CD4-positive, alpha-beta T cell treated with Interleukin-6 at 100 ng/mL for 8 hours (primary cell): ENCODE measurements around the gene CERKL.

Experiments used
- DNase-seq: peaks from one replicate; pipeline ENCODE4 v3.0.0-alpha.2; 2020; ENCODE audit warnings: mixed read lengths, low spot score

CERKL gene

GRCh38 chr2:181576431-181576830, 80.5 kb downstream of the CERKL start:
- DNase-seq: no peak

GRCh38 chr2:181575650-181576025, 81.3 kb downstream of the CERKL start:
- no peak for DNase-seq

GRCh38 chr2:181575024-181575649, 81.8 kb downstream of the CERKL start:
- DNase-seq: no peak

- DNase-seq: no peak
These were observed 82.6 kb downstream of the CERKL start for GRCh38 chr2:181574321-181574720.

- no peak for DNase-seq
These were observed 83.7 kb downstream of the CERKL start for GRCh38 chr2:181573140-181573736.

GRCh38 chr2:181570833-181571661, 85.9 kb downstream of the CERKL start:
- DNase-seq: no peak

- DNase-seq: no peak
These were observed 86.8 kb downstream of the CERKL start for GRCh38 chr2:181570059-181570458.

- no peak for DNase-seq
These were observed 90.4 kb downstream of the CERKL start for GRCh38 chr2:181566334-181567032.

- no peak for DNase-seq
These were observed 93.7 kb downstream of the CERKL start for GRCh38 chr2:181563101-181563692.

- no peak for DNase-seq
These were observed 98.5 kb downstream of the CERKL start for GRCh38 chr2:181558371-181558770.

- DNase-seq: no peak
These were observed 102.7 kb downstream of the CERKL start for GRCh38 chr2:181554061-181554830.

- DNase-seq: no peak
These were observed 103.7 kb downstream of the CERKL start for GRCh38 chr2:181553244-181553643.

GRCh38 chr2:181552808-181553207, 104.1 kb downstream of the CERKL start:
- no peak for DNase-seq

GRCh38 chr2:181546086-181546485, 110.8 kb downstream of the CERKL start:
- no peak for DNase-seq

GRCh38 chr2:181542170-181542569, 114.7 kb downstream of the CERKL start:
- DNase-seq: no peak

GRCh38 chr2:181540421-181540820, 116.5 kb downstream of the CERKL start:
- DNase-seq: no peak

GRCh38 chr2:181536730-181537129, 120.2 kb downstream of the CERKL start:
- DNase-seq: no peak

GRCh38 chr2:181528441-181528840, 128.5 kb downstream of the CERKL start:
- DNase-seq: no peak

- no peak for DNase-seq
These were observed 129.8 kb downstream of the CERKL start for GRCh38 chr2:181527058-181527457.

- DNase-seq: no peak
These were observed 130.9 kb downstream of the CERKL start for GRCh38 chr2:181526014-181526413.

- DNase-seq: no peak
These were observed 133.1 kb downstream of the CERKL start for GRCh38 chr2:181523756-181524155.
